ENCODE results near the gene ZNF275.

DNA sequence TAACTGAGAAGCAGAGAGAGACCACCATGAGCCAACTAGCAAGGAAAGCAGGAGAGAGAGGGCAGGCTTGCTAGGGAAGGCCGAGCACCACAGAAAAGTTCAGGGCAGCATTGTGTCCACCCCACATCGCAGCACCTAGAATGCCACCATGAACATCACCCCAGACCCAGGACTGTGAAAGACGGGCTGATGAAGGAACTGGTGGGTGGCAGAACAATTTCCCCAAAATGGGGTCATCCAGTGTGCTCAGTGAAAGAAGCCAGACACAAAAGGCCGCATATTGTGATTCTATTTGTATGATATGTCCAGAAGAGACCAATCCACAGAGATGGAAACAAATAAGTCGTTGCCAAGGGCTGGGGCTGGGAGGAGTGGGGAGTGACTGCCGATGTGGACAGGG lies 50.4 kb downstream of the ZNF275 start:
- TF ChIP-seq SUZ12 (IDR thresholded peaks at IDR 0.05) (no peak), FOXK2 (IDR thresholded peaks at IDR 0.05) (no peak), SP1 (IDR thresholded peaks at IDR 0.05) (no peak), FOXM1 (IDR thresholded peaks at IDR 0.05; ENCODE audit: borderline replicate concordance) (no peak), ARNT (IDR thresholded peaks at IDR 0.05) (no peak), ELF4 (IDR thresholded peaks at IDR 0.05) (no peak), FOXA1 (IDR thresholded peaks at IDR 0.05) (no peak), CTBP1 (IDR thresholded peaks at IDR 0.05; ENCODE audit: borderline replicate concordance) (no peak)

Measured in HEK293T (cell line).